NCI-H187 treated with DMSO at 0.1 percent for 48 hours (cell line): ENCODE data around the gene FAM90A1.
"Not testable (repeated sequence)": the region's sequence is repeated elsewhere in the genome, so short reads cannot be mapped to it uniquely, and the experiment has no call there.

Source experiments
- DNase-seq: peaks from one replicate; lab custom pipeline; 2025; lab: John Stamatoyannopoulos, UW

Gene FAM90A1

GRCh38 chr12:8226992-8227731 is at the start of gene FAM90A1:
TSS of gene FAM90A1 (minus strand) at chr12:8227618. CDS start at chr12:8224832, 2,786 bp downstream.
- DNase-seq, result not testable (repeated sequence)

- not testable (repeated sequence) for DNase-seq
Observed at GRCh38 chr12:8276397-8276796, 49.0 kb upstream of the FAM90A1 start.

- not testable (repeated sequence) for DNase-seq
Observed at GRCh38 chr12:8266706-8267105, 39.3 kb upstream of the FAM90A1 start.

- DNase-seq, result not testable (repeated sequence)
Observed at GRCh38 chr12:8264236-8264635, 36.8 kb upstream of the FAM90A1 start.

- not testable (repeated sequence) for DNase-seq
Observed at GRCh38 chr12:8261111-8261554, 33.7 kb upstream of the FAM90A1 start.

- DNase-seq, result not testable (repeated sequence)
Observed at GRCh38 chr12:8256356-8256755, 28.9 kb upstream of the FAM90A1 start.

- DNase-seq, result not testable (repeated sequence)
Observed at GRCh38 chr12:8254705-8255104, 27.3 kb upstream of the FAM90A1 start.

- not testable (repeated sequence) for DNase-seq
Observed at GRCh38 chr12:8252056-8252818, 24.8 kb upstream of the FAM90A1 start.

- DNase-seq, result not testable (repeated sequence)
Observed at GRCh38 chr12:8251616-8252015, 24.2 kb upstream of the FAM90A1 start.

GRCh38 chr12:8246941-8247535 is 19.6 kb upstream of the FAM90A1 start:
- not testable (repeated sequence) for DNase-seq

- DNase-seq, result not testable (repeated sequence)
Observed at GRCh38 chr12:8243682-8244161, 16.3 kb upstream of the FAM90A1 start.

GRCh38 chr12:8242880-8243681 is 15.7 kb upstream of the FAM90A1 start:
- peak; percentile 58 for DNase-seq

- not testable (repeated sequence) for DNase-seq
Observed at GRCh38 chr12:8242622-8242879, 15.1 kb upstream of the FAM90A1 start.

- not testable (repeated sequence) for DNase-seq
Observed at GRCh38 chr12:8241917-8242621, 14.7 kb upstream of the FAM90A1 start.

- not testable (repeated sequence) for DNase-seq
Observed at GRCh38 chr12:8240340-8241114, 13.1 kb upstream of the FAM90A1 start.

- not testable (repeated sequence) for DNase-seq
Observed at GRCh38 chr12:8237031-8237430, 9.6 kb upstream of the FAM90A1 start.

- not testable (repeated sequence) for DNase-seq
Observed at GRCh38 chr12:8235316-8236157, 8.1 kb upstream of the FAM90A1 start.

GRCh38 chr12:8234746-8235145 is 7.3 kb upstream of the FAM90A1 start:
- not testable (repeated sequence) for DNase-seq

GRCh38 chr12:8233935-8234495 is 6.6 kb upstream of the FAM90A1 start:
- not testable (repeated sequence) for DNase-seq
